ENCODE data around the gene ARHGAP24. TPM values are rescaled to one million over a fixed set of nuclear protein-coding genes. Genes with fewer than 3 reads are reported as not detected.

ARHGAP24 gene
- total and polyA plus RNA-seq, 8 donors, result 10.5 to 34.7 (median 17.1) TPM

DNA sequence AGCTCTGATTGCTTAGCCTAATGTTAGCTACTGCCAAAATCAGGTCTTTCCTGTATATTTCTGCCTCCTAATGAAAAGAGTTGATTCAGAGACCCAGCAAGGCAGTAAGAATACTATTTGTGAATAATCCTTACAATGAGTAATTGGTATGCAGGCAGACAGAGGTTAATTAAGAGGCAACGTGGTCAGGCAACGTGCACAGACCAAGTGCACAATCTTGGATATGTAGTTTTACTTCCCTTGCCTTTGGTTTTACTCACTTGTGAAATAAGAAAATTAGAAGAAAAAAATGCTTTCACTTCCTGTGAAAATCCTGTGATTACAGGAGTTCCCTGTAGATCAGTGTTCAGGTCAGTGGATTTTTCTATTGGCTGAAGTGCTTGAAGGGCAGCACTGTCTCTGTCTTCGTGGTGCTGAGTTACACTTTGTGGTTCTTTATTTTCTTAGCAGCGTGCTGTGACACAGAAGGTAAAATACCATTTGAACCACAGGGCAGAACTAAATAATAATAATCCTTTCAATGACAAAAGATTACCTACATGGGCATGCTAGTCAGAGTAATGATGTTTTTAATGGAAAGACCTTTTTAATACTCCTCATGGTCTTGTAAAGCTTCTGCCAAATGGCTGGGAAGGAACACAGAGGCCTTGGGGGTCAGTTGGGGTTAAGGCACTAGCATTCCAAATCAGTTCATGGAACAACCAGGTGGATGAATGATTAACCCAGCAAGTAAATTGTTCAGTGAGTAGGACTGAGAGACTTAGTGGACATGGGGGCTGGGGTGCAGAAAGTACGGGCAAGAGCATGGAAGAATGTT is 454.0 kb downstream of the ARHGAP24 start:
- no peaks in the 10 kb centered on the region for H3K36me3 ChIP-seq
- H3K27me3 ChIP-seq, result no peaks in the 10 kb centered on the region
- TF ChIP-seq, protein P1, sequence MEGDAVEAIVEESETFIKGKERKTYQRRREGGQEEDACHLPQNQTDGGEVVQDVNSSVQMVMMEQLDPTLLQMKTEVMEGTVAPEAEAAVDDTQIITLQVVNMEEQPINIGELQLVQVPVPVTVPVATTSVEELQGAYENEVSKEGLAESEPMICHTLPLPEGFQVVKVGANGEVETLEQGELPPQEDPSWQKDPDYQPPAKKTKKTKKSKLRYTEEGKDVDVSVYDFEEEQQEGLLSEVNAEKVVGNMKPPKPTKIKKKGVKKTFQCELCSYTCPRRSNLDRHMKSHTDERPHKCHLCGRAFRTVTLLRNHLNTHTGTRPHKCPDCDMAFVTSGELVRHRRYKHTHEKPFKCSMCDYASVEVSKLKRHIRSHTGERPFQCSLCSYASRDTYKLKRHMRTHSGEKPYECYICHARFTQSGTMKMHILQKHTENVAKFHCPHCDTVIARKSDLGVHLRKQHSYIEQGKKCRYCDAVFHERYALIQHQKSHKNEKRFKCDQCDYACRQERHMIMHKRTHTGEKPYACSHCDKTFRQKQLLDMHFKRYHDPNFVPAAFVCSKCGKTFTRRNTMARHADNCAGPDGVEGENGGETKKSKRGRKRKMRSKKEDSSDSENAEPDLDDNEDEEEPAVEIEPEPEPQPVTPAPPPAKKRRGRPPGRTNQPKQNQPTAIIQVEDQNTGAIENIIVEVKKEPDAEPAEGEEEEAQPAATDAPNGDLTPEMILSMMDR (IDR thresholded peaks at IDR 0.05), result no peak
- FAIRE-seq (no peak), ATAC-seq (peak; percentile 90 to 94 (median 92)), DNase-seq (peak in 4 of 6 donors; percentile 22 to 71 (median 50))
- intact Hi-C loops (cut with DNase I), result no loop called here
- 11 to 12% methylated on average over 5 of the region's 5 CpGs for WGBS, 2 donors
- peak overlapping the region in 2 of 4 donors; percentile 16 to 36 for H3K4me3 ChIP-seq
- H3K27ac ChIP-seq, result peak overlapping the region; percentile 35 to 86 (median 54)
- peaks cover 23 to 43% (median 36%) of the 10 kb centered on the region in 3 donors for H3K4me1 ChIP-seq
- no peaks in the 10 kb centered on the region for H3K9me3 ChIP-seq

DNA sequence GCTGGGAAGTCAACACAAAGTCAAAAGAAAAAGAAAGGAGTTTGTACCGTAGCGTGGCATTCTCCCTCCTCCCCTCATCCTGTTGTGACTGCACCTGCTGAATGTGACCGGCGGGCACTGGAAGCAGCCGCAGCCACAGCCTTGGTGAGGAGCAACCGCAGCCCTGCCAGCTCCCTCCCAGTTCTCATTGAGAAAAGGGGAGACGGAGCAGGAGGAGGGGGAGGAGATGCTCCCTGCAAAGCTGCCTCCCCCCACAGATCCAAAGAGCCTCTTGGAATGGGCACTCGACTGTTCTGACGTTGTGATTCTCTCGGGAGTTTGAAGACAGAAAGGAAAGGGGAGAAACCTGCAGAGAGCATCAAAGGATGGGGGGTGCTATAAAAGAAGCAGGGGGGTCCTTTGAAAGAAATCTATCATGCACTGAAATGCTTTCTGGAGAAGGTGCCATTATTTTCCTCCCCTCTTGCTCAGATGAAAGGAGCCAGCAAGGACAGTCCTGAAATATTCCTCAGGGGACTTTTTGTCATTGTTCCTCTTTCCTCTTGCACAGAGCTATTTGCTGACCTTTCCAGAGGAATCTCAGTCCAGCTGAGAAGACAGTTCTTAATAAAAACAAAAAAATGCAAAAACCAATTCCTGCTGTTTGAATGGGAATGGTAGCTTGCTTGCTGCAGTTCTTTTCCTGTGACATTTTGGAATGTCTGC is 455.2 kb downstream of the ARHGAP24 start:
- peak; percentile 43 to 68 (median 50) for DNase-seq
- intact Hi-C loops (cut with DNase I), result no loop called here
- peak; percentile 75 to 87 (median 85) for ATAC-seq
- H3K27me3 ChIP-seq, result no peaks in the 10 kb centered on the region
- no peaks in the 10 kb centered on the region for H3K36me3 ChIP-seq
- no peak for FAIRE-seq
- TF ChIP-seq, protein P1 (IDR thresholded peaks at IDR 0.05), result no peak
- H3K27ac ChIP-seq, result peak overlapping the region; percentile 0 to 86 (median 52)
- WGBS, 2 donors, result 2 to 5% methylated on average over 10 of the region's 10 CpGs
- peaks cover 23 to 46% (median 36%) of the 10 kb centered on the region in 3 donors for H3K4me1 ChIP-seq
- H3K9me3 ChIP-seq, result no peaks in the 10 kb centered on the region
- peak overlapping the region in 2 of 4 donors; percentile 16 to 36 for H3K4me3 ChIP-seq

DNA sequence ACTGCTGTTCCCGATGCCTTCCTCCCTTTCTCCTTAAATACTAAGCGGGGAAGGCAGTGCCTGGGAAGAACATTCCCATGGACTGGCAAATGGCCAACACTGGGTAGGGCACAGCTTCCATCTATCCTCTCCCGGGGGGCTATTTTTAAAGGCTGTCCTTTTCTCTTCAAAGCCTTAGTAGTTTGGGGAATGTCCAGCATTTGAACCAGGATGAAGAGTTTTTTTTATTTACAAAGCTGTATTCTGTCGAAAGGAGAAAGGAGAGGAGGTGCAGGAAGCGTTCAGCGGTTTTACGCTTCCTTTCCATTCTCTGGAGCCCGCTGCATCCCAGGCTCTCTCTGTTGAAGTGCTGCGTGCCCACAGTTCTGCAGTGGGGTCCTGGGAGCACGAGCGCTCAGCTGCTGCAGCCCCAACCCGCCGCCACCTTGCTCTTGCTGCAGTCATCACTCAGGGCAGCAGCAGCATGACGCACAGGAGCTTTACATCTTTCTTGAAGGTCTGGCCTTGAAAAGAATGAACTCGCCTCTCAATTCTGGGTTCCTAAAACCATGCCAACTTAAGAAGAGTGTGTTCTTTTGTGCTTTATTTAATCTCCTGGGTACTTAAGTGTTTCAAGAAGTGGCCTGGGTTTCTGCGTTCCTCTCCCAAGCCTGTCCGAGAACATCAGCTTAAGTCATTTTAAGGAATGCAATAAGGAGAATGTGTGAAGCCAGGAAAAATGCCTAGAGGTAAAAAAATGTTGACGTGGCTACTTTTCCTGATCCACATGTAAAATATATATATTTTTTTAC is 457.7 kb downstream of the ARHGAP24 start:
- Histone ChIP-seq H3K36me3 (no peaks in the 10 kb centered on the region), H3K27ac (peak overlapping the region in 3 of 4 donors; percentile 10 to 86 (median 68)), H3K9me3 (no peaks in the 10 kb centered on the region), H3K27me3 (no peaks in the 10 kb centered on the region), H3K4me1 (peaks cover 20 to 44% (median 44%) of the 10 kb centered on the region in 3 donors), H3K4me3 (peak overlapping the region in 2 of 4 donors; percentile 4 to 16)
- no peak for FAIRE-seq
- TF ChIP-seq, protein P1 (IDR thresholded peaks at IDR 0.05), result no peak
- WGBS, 2 donors, result 66 to 70% methylated on average over 18 of the region's 18 CpGs
- ATAC-seq, result no peak
- intact Hi-C loops (cut with DNase I), result no loop called here
- DNase-seq, result no peak

DNA sequence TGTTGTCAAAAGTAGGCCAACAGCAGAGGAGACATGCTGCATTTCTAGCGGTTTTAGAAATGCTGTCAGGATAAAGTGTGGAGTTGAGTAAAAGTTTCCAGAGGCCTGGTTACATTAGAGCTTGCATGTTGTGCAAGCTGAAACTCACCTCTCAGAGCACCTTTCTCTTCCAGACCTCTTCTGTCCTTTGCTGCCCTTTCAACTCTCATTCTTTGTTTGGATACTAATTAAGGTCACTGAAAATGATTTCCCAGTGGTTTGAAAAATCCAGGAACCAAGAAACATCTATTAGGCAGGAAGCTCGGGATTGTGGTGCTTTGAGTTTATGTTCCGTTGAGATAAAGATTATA is 458.3 kb downstream of the ARHGAP24 start:
- Histone ChIP-seq H3K4me3 (peak overlapping the region in 1 of 4 donors; percentile 4), H3K27ac (peak overlapping the region in 1 of 4 donors; percentile 28), H3K36me3 (no peaks in the 10 kb centered on the region), H3K9me3 (no peaks in the 10 kb centered on the region), H3K4me1 (peaks cover 23 to 48% (median 44%) of the 10 kb centered on the region in 3 donors), H3K27me3 (no peaks in the 10 kb centered on the region)
- ATAC-seq, result no peak
- DNase-seq, result no peak
- FAIRE-seq, result no peak
- 71 to 81% methylated on average over 3 of the region's 3 CpGs for WGBS, 2 donors
- intact Hi-C loops (cut with DNase I), result no loop called here
- TF ChIP-seq, protein P1 (IDR thresholded peaks at IDR 0.05), result no peak
